HepG2 (cell line): Measurements from ENCODE around the gene PRR11. TPM values are rescaled to one million over a fixed set of nuclear protein-coding genes. Genes with fewer than 3 reads are reported as not detected.

Experiments
- CBX2 ChIP-seq, 2 experiments: fragments of 200-600 bp in 1 of 2; sonication (generic); formaldehyde crosslinking in 1 of 2; IDR thresholded peaks; 2 replicates each; pipeline versions ENCODE4 v1.7.0 to v1.8.1; 2018 to 2022; ENCODE audit warnings: low read depth in 2 of 2, low read length in 1 of 2, mild to moderate bottlenecking in 1 of 2, missing genetic modification reagents in 1 of 2
- HES4 ChIP-seq: sonication (generic); formaldehyde crosslinking; IDR thresholded peaks from 2 replicates; pipeline ENCODE4 v1.9.0; 2021; ENCODE audit warnings: mild to moderate bottlenecking, missing genetic modification reagents, borderline replicate concordance
- JDP2 ChIP-seq: sonication (generic); formaldehyde crosslinking; IDR thresholded peaks from 2 replicates; pipeline ENCODE4 v1.8.1; 2022; ENCODE audit warnings: missing genetic modification reagents, borderline replicate concordance
- KDM1A ChIP-seq: IDR thresholded peaks from 2 replicates; pipeline ENCODE4 v1.6.1; 2016; ENCODE audit warnings: missing compliant biosample characterization
- MED1 ChIP-seq: sonication (generic); formaldehyde crosslinking; IDR thresholded peaks from 2 replicates; pipeline ENCODE4 v1.4.0; 2020; ENCODE audit warnings: missing genetic modification reagents
- NR1H2 ChIP-seq: sonication (generic); formaldehyde crosslinking; IDR thresholded peaks from 2 replicates; pipeline ENCODE4 v1.8.1; 2022; ENCODE audit warnings: low read depth, missing genetic modification reagents, borderline replicate concordance
- NRL ChIP-seq: sonication (generic); formaldehyde crosslinking; IDR thresholded peaks from 2 replicates; pipeline ENCODE4 v1.5.0; 2020; ENCODE audit warnings: missing genetic modification reagents, mild to moderate bottlenecking, moderate library complexity, borderline replicate concordance
- POGZ ChIP-seq: sonication (generic); formaldehyde crosslinking; IDR thresholded peaks from 2 replicates; pipeline ENCODE4 v1.4.0; 2020; ENCODE audit warnings: mild to moderate bottlenecking, missing genetic modification reagents
- TBL1XR1 ChIP-seq: fragments of 150-350 bp; IDR thresholded peaks from 2 replicates; pipeline ENCODE4 v1.6.1; 2014; ENCODE audit warnings: borderline replicate concordance, low read length; ENCODE audit not compliant: partially characterized antibody
- ZBTB14 ChIP-seq: sonication (generic); formaldehyde crosslinking; IDR thresholded peaks from 2 replicates; pipeline ENCODE4 v1.4.0; 2020; ENCODE audit warnings: missing genetic modification reagents
- ZBTB8A ChIP-seq: sonication (generic); formaldehyde crosslinking; IDR thresholded peaks from 2 replicates; pipeline ENCODE4 v1.4.0; 2020; ENCODE audit warnings: mild to moderate bottlenecking, low read depth, missing genetic modification reagents, borderline replicate concordance
- ZFP36L2 ChIP-seq: sonication (generic); formaldehyde crosslinking; IDR thresholded peaks from 2 replicates; pipeline ENCODE4 v1.4.0; 2020; ENCODE audit warnings: missing genetic modification reagents
- ZFP82 ChIP-seq: sonication (generic); formaldehyde crosslinking; IDR thresholded peaks from 2 replicates; pipeline ENCODE4 v1.5.1; 2020; ENCODE audit warnings: mild to moderate bottlenecking, missing genetic modification reagents, borderline replicate concordance
- ZNF251 ChIP-seq: sonication (generic); formaldehyde crosslinking; IDR thresholded peaks from 2 replicates; pipeline ENCODE4 v1.9.0; 2021; ENCODE audit warnings: mild to moderate bottlenecking, missing genetic modification reagents
- ZNF280B ChIP-seq: sonication (generic); formaldehyde crosslinking; IDR thresholded peaks from 2 replicates; pipeline ENCODE4 v1.5.0; 2020; ENCODE audit warnings: missing genetic modification reagents, mild to moderate bottlenecking, borderline replicate concordance
- ZNF367 ChIP-seq: sonication (generic); formaldehyde crosslinking; IDR thresholded peaks from 2 replicates; pipeline ENCODE4 v1.4.0; 2020; ENCODE audit warnings: missing genetic modification reagents, borderline replicate concordance
- ZNF615 ChIP-seq: sonication (generic); formaldehyde crosslinking; IDR thresholded peaks from 2 replicates; pipeline ENCODE4 v1.5.0; 2020; ENCODE audit warnings: mild to moderate bottlenecking, missing genetic modification reagents, borderline replicate concordance
- polyA plus RNA-seq, 8 experiments: library from polyadenylated mRNA; depleted of rRNA in 3 of 8; stranded (reverse) in 7 of 8; unstranded in 1 of 8; fragments of >200 nt; fragmentation: Illumina TruSeq in 4 of 8; extraction: Trizol in 4 of 8; gene quantifications; 2 replicates each; pipeline versions ENCODE4 v1.2.1 to v1.2.3, GENCODE V29; 2011 to 2016; ENCODE audit warnings: low read depth in 4 of 8, missing spikeins in 1 of 8, mixed read lengths in 1 of 8; ENCODE audit not compliant: insufficient read depth in 1 of 8
- total RNA-seq, 5 experiments: library from RNA; depleted of rRNA; stranded (reverse); fragments of >200 nt; fragmentation: Illumina TruSeq; extraction: Trizol; gene quantifications; 2 replicates each; pipeline ENCODE4 v1.2.3, GENCODE V29; 2016; ENCODE audit warnings: low read depth in 1 of 5
- TF ChIP-seq, protein P1 (sequence below): sonication (generic); formaldehyde crosslinking; IDR thresholded peaks from 2 replicates; pipeline ENCODE4 v1.5.1; 2020; ENCODE audit warnings: mild to moderate bottlenecking, moderate library complexity, missing genetic modification reagents
- TF ChIP-seq, protein P2 (sequence below): sonication (generic); formaldehyde crosslinking; IDR thresholded peaks from 2 replicates; pipeline ENCODE4 v1.5.1; 2020; ENCODE audit warnings: mild to moderate bottlenecking, missing genetic modification reagents, moderate library complexity
- TF ChIP-seq, protein P3 (sequence below): sonication (generic); formaldehyde crosslinking; IDR thresholded peaks from 2 replicates; pipeline ENCODE4 v1.4.0; 2020; ENCODE audit warnings: missing genetic modification reagents

Gene PRR11
- total and polyA plus RNA-seq, 2 of the 13 experiments (the other 11 are each of a cell fraction or from before 2014, with no cell fraction given), result 35.7 to 39.2 TPM

DNA sequence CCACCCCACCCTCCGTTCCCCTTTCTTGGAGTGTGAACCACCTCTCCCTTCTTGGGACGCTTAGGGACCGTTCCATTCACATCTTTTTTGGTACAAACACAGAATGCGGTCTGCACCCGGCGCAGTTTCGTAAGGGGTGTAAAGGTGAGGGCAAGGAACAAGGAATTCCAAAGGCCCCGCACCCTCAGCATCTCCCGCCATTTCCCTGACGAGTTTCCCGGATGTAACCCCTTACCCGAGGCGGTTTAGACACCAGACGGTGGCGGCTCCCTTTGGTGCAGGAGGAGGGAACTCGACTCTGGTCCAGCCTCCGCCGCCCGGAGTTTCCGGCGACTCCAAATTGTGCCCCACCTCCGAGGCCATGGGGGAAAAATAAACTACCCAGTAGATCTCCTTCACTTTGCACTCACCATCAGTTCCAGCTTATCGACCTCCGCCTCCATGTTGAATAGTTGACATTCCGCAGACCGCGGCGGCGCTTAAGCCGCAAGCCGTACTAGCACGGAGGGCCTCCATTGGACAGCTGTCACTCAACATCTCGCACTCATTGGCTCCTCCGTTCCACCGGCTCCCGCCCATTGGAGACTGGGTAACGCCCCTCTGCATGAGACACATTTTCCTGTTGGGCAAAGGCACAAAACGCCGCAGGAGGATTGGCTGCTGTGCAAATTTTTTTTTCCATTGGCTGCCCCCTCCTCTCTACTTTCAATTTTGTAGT, 666 bp upstream of the PRR11 start, which contains the start of gene SKA2 (continued):
- TF ChIP-seq, protein P1, sequence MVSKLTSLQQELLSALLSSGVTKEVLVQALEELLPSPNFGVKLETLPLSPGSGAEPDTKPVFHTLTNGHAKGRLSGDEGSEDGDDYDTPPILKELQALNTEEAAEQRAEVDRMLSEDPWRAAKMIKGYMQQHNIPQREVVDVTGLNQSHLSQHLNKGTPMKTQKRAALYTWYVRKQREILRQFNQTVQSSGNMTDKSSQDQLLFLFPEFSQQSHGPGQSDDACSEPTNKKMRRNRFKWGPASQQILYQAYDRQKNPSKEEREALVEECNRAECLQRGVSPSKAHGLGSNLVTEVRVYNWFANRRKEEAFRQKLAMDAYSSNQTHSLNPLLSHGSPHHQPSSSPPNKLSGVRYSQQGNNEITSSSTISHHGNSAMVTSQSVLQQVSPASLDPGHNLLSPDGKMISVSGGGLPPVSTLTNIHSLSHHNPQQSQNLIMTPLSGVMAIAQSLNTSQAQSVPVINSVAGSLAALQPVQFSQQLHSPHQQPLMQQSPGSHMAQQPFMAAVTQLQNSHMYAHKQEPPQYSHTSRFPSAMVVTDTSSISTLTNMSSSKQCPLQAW (CRISPR knock-in tag), result peak; percentile 9; the same call in 1 of the 2 replicates
- TF ChIP-seq ZNF615 (CRISPR knock-in tag) (peak; percentile 30; the same call in 1 of the 2 replicates), HES4 (0 out of 2 replicates have a peak, but pooled peaks have one; percentile 49), NRL (CRISPR knock-in tag) (peak; percentile 87; the same call in 1 of the 2 replicates), ZBTB14 (CRISPR knock-in tag) (no peak), ZFP82 (CRISPR knock-in tag) (no peak), NR1H2 (no peak), ZNF367 (CRISPR knock-in tag) (no peak), JDP2 (CRISPR knock-in tag) (no peak), ZNF251 (CRISPR knock-in tag) (0 out of 2 replicates have a peak, but pooled peaks have one; percentile 68), CBX2 (IDR thresholded peaks at IDR 0.05; ENCODE audit: low read depth, low read length) (no peak), CBX2 (CRISPR knock-in tag; IDR thresholded peaks at IDR 0.05; ENCODE audit: low read depth) (no peak), TBL1XR1 (no peak), POGZ (CRISPR knock-in tag) (peak; percentile 85), KDM1A (CRISPR knock-in tag) (no peak), ZBTB8A (CRISPR knock-in tag) (no peak), ZNF280B (CRISPR knock-in tag) (0 out of 2 replicates have a peak, but pooled peaks have one; percentile 23), ZFP36L2 (CRISPR knock-in tag) (peak; percentile 42; the same call in 1 of the 2 replicates), MED1 (peak; percentile 15; the same call in 1 of the 2 replicates)
- TF ChIP-seq, protein P2, sequence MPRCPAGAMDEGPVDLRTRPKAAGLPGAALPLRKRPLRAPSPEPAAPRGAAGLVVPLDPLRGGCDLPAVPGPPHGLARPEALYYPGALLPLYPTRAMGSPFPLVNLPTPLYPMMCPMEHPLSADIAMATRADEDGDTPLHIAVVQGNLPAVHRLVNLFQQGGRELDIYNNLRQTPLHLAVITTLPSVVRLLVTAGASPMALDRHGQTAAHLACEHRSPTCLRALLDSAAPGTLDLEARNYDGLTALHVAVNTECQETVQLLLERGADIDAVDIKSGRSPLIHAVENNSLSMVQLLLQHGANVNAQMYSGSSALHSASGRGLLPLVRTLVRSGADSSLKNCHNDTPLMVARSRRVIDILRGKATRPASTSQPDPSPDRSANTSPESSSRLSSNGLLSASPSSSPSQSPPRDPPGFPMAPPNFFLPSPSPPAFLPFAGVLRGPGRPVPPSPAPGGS, result peak; percentile 80; the same call in 1 of the 2 replicates
- TF ChIP-seq, protein P3, sequence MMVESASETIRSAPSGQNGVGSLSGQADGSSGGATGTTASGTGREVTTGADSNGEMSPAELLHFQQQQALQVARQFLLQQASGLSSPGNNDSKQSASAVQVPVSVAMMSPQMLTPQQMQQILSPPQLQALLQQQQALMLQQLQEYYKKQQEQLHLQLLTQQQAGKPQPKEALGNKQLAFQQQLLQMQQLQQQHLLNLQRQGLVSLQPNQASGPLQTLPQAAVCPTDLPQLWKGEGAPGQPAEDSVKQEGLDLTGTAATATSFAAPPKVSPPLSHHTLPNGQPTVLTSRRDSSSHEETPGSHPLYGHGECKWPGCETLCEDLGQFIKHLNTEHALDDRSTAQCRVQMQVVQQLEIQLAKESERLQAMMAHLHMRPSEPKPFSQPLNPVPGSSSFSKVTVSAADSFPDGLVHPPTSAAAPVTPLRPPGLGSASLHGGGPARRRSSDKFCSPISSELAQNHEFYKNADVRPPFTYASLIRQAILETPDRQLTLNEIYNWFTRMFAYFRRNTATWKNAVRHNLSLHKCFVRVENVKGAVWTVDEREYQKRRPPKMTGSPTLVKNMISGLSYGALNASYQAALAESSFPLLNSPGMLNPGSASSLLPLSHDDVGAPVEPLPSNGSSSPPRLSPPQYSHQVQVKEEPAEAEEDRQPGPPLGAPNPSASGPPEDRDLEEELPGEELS, result peak; percentile 8; the same call in 1 of the 2 replicates
